ENCODE measurements around the gene ANKS3.

ANKS3 gene

GRCh38 chr16:4778050-4778392 is 44.0 kb upstream of the ANKS3 start:
- Histone ChIP-seq H3K4me2 (ENCODE audit: insufficient read depth, low read length) (no peak overlapping the region), H3K4me3 (ENCODE audit: low read depth in 1 of 2, low read length in 2 of 2) (no peak overlapping the region), H3K27ac (ENCODE audit: low read length) (no peak overlapping the region), H3K9ac (ENCODE audit: low read depth, low read length) (no peak overlapping the region), H2AFZ (ENCODE audit: low read depth, low read length) (no peak overlapping the region), H3K36me3 (ENCODE audit: insufficient read depth, low read length) (no peaks in the 10 kb centered on the region), H3K9me3 (ENCODE audit: insufficient read depth, low read length, severe bottlenecking) (no peaks in the 10 kb centered on the region), H4K20me1 (ENCODE audit: insufficient read depth, low read length) (no peaks in the 10 kb centered on the region), H3K27me3 (ENCODE audit: insufficient read depth, low read length, poor library complexity) (no peaks in the 10 kb centered on the region), H3K79me2 (ENCODE audit: insufficient read depth, low read length) (no peaks in the 10 kb centered on the region), H3K4me1 (ENCODE audit: insufficient read depth, low read length) (no peaks in the 10 kb centered on the region)
- DNase-seq (no peak), ATAC-seq (ENCODE audit: insufficient read depth, low read depth) (no peak)
- no peak for TF ChIP-seq EZH2 (IDR thresholded peaks at IDR 0.05; ENCODE audit: borderline replicate concordance, low read depth, low read length, severe bottlenecking)
- no peak for TF ChIP-seq CTCF (IDR thresholded peaks at IDR 0.05; ENCODE audit: borderline replicate concordance, extremely low read depth, low read length, poor library complexity, severe bottlenecking)

DNA sequence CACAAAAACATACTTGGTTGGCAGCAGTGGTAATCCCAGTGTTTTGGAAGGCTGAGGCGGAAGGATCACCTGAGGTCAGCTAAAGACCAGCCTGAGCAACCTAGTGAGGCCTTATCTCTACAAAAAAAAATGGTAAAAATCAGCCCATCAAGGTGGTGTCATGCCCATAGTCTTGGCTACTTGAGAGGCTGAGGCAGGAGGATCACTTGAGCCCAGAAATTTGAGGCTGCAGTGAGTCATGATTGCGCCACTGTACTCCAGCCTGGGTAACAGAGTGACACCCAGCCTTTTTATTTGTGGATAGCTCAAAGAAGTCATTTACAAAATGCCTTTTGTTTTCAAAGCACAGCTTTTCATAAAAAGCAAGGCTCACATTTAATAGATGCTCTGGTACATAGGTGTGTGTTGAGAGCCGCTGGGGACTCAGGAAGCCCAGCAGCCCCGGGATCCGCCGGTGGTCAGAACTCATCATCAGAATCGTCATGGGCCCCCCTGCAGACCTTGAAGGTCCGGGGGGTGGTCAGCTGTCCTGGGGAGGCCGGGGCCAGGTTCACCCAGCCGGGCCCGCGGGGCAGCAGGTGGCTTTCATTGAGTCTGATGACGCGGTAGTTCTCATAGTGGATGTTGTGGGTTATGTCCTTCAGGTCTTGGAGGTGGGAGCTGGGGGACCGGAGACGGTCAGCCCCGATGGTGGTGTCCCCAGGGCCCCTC is 43.4 kb upstream of the ANKS3 start:
- Histone ChIP-seq H3K4me2 (ENCODE audit: insufficient read depth, low read length) (no peak overlapping the region), H3K9me3 (ENCODE audit: insufficient read depth, low read length, severe bottlenecking) (no peaks in the 10 kb centered on the region), H3K27me3 (ENCODE audit: insufficient read depth, low read length, poor library complexity) (no peaks in the 10 kb centered on the region), H4K20me1 (ENCODE audit: insufficient read depth, low read length) (no peaks in the 10 kb centered on the region), H3K36me3 (ENCODE audit: insufficient read depth, low read length) (no peaks in the 10 kb centered on the region), H3K4me3 (ENCODE audit: low read depth in 1 of 2, low read length in 2 of 2) (no peak overlapping the region), H3K79me2 (ENCODE audit: insufficient read depth, low read length) (no peaks in the 10 kb centered on the region), H3K4me1 (ENCODE audit: insufficient read depth, low read length) (no peaks in the 10 kb centered on the region), H3K9ac (ENCODE audit: low read depth, low read length) (no peak overlapping the region), H3K27ac (ENCODE audit: low read length) (no peak overlapping the region), H2AFZ (ENCODE audit: low read depth, low read length) (no peak overlapping the region)
- TF ChIP-seq EZH2 (IDR thresholded peaks at IDR 0.05; ENCODE audit: borderline replicate concordance, low read depth, low read length, severe bottlenecking) (no peak), CTCF (IDR thresholded peaks at IDR 0.05; ENCODE audit: borderline replicate concordance, extremely low read depth, low read length, poor library complexity, severe bottlenecking) (no peak)
- ATAC-seq (ENCODE audit: insufficient read depth, low read depth) (no peak), DNase-seq (no peak)

DNA sequence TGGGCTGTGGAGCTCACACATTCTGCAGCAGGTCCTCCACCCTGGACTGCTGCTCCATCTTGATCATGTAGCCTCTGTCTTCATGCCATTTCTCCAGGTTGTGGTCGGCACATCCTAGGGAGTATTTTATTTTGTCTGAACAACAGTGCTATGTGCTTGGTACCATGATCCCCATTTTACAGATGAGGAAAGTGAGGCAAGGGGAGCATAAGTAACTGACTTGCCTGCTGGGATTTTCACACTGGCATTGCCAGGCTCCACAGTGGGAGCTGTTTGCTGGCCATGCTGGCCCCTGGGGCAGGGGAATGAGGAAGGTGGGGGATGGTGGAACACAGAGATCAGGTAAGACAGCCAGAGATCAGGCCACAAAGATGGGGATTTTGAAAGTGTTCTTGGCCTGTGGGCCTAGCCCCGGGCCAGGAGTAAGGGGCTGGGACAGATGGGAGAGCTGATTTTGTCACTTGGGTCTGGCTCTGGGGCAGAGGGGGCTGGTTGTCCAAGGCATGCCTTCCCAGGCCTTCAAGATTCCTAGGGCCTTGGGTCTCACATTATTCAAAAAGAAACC is 42.2 kb upstream of the ANKS3 start:
- Histone ChIP-seq H3K36me3 (ENCODE audit: insufficient read depth, low read length) (no peaks in the 10 kb centered on the region), H3K4me2 (ENCODE audit: insufficient read depth, low read length) (no peak overlapping the region), H3K4me3 (ENCODE audit: low read depth in 1 of 2, low read length in 2 of 2) (no peak overlapping the region), H3K9ac (ENCODE audit: low read depth, low read length) (no peak overlapping the region), H3K27me3 (ENCODE audit: insufficient read depth, low read length, poor library complexity) (no peaks in the 10 kb centered on the region), H3K79me2 (ENCODE audit: insufficient read depth, low read length) (no peaks in the 10 kb centered on the region), H2AFZ (ENCODE audit: low read depth, low read length) (no peak overlapping the region), H3K9me3 (ENCODE audit: insufficient read depth, low read length, severe bottlenecking) (no peaks in the 10 kb centered on the region), H3K27ac (ENCODE audit: low read length) (no peak overlapping the region), H4K20me1 (ENCODE audit: insufficient read depth, low read length) (no peaks in the 10 kb centered on the region), H3K4me1 (ENCODE audit: insufficient read depth, low read length) (no peaks in the 10 kb centered on the region)
- TF ChIP-seq CTCF (IDR thresholded peaks at IDR 0.05; ENCODE audit: borderline replicate concordance, extremely low read depth, low read length, poor library complexity, severe bottlenecking): no peak
- no peak for TF ChIP-seq EZH2 (IDR thresholded peaks at IDR 0.05; ENCODE audit: borderline replicate concordance, low read depth, low read length, severe bottlenecking)
- DNase-seq (no peak), ATAC-seq (ENCODE audit: insufficient read depth, low read depth) (no peak)

All from DND-41 (cell line).